Measurements from ENCODE around the gene PIK3C2G.

- TF ChIP-seq CTCF (conservative IDR thresholded peaks at IDR 0.05; ENCODE audit: low read length): no peak
- TF ChIP-seq EZH2phosphoT487 (IDR thresholded peaks at IDR 0.05; ENCODE audit: borderline replicate concordance, low read depth, low read length): no peak
These were observed 420.5 kb downstream of the PIK3C2G start for GRCh38 chr12:18681818-18682217.
